Measurements from ENCODE around the gene FAS. TPM values are rescaled to one million over a fixed set of nuclear protein-coding genes. Genes with fewer than 3 reads are reported as not detected.

The FAS gene
- total RNA-seq, 1 donor = 95.9 TPM

DNA sequence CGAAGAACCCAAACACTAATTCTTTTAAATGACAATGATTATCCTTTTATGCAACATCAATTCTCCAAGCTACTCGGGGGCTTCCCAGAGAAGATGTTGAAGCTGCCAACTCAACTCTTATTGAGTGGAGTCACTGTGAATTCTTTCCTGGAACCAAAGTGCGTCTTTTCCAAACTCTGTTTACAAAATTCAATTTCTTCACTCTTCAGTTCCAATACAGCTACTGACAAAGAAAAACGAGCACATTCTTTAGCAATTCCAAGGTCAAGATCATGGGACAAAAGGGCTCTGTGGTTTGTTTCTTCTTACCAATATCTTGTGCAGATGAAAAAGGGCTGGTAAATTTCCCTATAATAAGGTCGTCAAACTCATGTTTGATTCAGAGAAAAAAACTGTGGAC lies 74.2 kb downstream of the FAS start:
- TF ChIP-seq, protein P1, sequence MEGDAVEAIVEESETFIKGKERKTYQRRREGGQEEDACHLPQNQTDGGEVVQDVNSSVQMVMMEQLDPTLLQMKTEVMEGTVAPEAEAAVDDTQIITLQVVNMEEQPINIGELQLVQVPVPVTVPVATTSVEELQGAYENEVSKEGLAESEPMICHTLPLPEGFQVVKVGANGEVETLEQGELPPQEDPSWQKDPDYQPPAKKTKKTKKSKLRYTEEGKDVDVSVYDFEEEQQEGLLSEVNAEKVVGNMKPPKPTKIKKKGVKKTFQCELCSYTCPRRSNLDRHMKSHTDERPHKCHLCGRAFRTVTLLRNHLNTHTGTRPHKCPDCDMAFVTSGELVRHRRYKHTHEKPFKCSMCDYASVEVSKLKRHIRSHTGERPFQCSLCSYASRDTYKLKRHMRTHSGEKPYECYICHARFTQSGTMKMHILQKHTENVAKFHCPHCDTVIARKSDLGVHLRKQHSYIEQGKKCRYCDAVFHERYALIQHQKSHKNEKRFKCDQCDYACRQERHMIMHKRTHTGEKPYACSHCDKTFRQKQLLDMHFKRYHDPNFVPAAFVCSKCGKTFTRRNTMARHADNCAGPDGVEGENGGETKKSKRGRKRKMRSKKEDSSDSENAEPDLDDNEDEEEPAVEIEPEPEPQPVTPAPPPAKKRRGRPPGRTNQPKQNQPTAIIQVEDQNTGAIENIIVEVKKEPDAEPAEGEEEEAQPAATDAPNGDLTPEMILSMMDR (IDR thresholded peaks at IDR 0.05; ENCODE audit: insufficient read depth, low read depth, low read length) = no peak
- peak; percentile 74 for DNase-seq (ENCODE audit: low read depth)
- H3K4me3 ChIP-seq (ENCODE audit: low read depth, low read length) = no peak overlapping the region

Small RNA genes within 50 kb of the gene (small RNA-seq; reads per million reads assigned to genes)
- gene MIR4679-2 (not detected), gene RF02116 (not detected)

Other genes starting within 250 kb of the FAS start
- gene LIPN, start 230.8 kb upstream of the FAS start, total RNA-seq = not detected in 2 replicates
- gene LIPM, start 188.1 kb upstream of the FAS start, total RNA-seq = not detected in 2 replicates
- gene ANKRD22, start 139.0 kb upstream of the FAS start, total RNA-seq = not detected in 2 replicates
- 98.9 and 120 TPM in 2 replicates for gene STAMBPL1, start 110.6 kb upstream of the FAS start, total RNA-seq
- 2,403 and 2,598 TPM in 2 replicates for gene ACTA2, start 38.0 kb upstream of the FAS start, total RNA-seq
- gene CH25H, start 216.5 kb downstream of the FAS start, total RNA-seq = under 0.01 and 0.64 TPM in 2 replicates

All from fibroblast of villous mesenchyme (primary cell).